VCaP (cell line): Measurements from ENCODE around the gene SCAMP2.

ENCODE experiments used
- H3K27ac ChIP-seq: fragments of 450-650 bp; 2 replicates; pipeline ENCODE4 v1.5.1; 2017
- TF ChIP-seq, protein P1 (sequence below): fragments of 450-650 bp; conservative IDR thresholded peaks from 2 replicates; pipeline ENCODE4 v1.5.1; 2017; ENCODE audit warnings: mild to moderate bottlenecking, moderate library complexity

The SCAMP2 gene

GRCh38 chr15:74804935-74805334 lies 68.2 kb downstream of the SCAMP2 start:
- TF ChIP-seq, protein P1, sequence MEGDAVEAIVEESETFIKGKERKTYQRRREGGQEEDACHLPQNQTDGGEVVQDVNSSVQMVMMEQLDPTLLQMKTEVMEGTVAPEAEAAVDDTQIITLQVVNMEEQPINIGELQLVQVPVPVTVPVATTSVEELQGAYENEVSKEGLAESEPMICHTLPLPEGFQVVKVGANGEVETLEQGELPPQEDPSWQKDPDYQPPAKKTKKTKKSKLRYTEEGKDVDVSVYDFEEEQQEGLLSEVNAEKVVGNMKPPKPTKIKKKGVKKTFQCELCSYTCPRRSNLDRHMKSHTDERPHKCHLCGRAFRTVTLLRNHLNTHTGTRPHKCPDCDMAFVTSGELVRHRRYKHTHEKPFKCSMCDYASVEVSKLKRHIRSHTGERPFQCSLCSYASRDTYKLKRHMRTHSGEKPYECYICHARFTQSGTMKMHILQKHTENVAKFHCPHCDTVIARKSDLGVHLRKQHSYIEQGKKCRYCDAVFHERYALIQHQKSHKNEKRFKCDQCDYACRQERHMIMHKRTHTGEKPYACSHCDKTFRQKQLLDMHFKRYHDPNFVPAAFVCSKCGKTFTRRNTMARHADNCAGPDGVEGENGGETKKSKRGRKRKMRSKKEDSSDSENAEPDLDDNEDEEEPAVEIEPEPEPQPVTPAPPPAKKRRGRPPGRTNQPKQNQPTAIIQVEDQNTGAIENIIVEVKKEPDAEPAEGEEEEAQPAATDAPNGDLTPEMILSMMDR = no peak
- H3K27ac ChIP-seq = no peak overlapping the region

- TF ChIP-seq, protein P1 = no peak
- H3K27ac ChIP-seq = no peak overlapping the region
Measured at GRCh38 chr15:74802862-74803447, 70.2 kb downstream of the SCAMP2 start.

DNA sequence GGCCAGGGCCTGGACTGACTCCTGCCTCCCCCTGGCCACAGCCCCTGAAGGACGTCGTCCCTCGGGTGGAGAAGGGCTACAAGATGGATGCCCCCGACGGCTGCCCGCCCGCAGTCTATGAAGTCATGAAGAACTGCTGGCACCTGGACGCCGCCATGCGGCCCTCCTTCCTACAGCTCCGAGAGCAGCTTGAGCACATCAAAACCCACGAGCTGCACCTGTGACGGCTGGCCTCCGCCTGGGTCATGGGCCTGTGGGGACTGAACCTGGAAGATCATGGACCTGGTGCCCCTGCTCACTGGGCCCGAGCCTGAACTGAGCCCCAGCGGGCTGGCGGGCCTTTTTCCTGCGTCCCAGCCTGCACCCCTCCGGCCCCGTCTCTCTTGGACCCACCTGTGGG lies 70.9 kb downstream of the SCAMP2 start:
- no peak overlapping the region for H3K27ac ChIP-seq
- TF ChIP-seq, protein P1 = no peak

GRCh38 chr15:74801311-74801997 lies 71.7 kb downstream of the SCAMP2 start:
- TF ChIP-seq, protein P1 = no peak
- H3K27ac ChIP-seq = no peak overlapping the region

DNA sequence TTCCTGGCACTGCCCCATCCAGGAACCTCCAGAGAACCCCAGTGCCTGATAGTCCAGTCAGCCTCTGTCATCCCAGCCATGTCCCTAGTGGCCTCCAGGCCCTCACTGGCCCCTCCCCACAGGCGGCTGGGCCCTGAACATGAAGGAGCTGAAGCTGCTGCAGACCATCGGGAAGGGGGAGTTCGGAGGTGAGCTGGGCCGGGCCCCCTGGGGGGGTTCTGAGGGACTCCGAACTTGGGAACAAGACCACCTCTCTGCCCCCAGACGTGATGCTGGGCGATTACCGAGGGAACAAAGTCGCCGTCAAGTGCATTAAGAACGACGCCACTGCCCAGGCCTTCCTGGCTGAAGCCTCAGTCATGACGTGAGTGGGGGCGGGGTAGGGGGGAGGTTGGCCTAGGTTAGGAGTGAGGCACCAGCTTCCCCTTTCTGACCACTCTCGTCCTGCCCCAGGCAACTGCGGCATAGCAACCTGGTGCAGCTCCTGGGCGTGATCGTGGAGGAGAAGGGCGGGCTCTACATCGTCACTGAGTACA lies 72.5 kb downstream of the SCAMP2 start:
- H3K27ac ChIP-seq = peak overlapping the region; percentile 48
- TF ChIP-seq, protein P1 = no peak

- TF ChIP-seq, protein P1 = peak; percentile 99
Measured at GRCh38 chr15:74799856-74800558, 73.2 kb downstream of the SCAMP2 start.

DNA sequence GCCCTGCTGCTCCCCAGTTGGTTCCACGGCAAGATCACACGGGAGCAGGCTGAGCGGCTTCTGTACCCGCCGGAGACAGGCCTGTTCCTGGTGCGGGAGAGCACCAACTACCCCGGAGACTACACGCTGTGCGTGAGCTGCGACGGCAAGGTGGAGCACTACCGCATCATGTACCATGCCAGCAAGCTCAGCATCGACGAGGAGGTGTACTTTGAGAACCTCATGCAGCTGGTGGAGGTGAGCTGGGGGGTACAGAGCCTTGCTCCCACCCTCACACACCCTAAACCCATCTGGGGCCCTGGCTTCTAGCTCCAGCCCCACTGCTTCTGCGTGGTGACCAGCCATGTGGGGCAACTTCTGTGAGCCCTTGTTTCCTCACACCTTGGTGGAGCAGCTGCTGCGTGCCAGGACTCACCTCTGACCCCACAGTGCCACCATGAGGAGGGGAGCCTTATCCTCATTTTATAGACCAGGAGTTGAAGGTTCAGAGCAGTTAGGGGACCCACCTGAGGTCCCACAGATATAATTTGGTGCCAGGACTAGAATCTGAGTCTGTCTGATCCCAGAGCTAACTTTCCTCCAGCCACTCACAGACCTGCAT lies 73.8 kb downstream of the SCAMP2 start:
- peak overlapping the region; percentile 48 for H3K27ac ChIP-seq
- TF ChIP-seq, protein P1 = no peak

More at GRCh38 chr15:74799856-74800558, 73.2 kb downstream of the SCAMP2 start:
- H3K27ac ChIP-seq = peak overlapping the region; percentile 48
